HAP-1 (cell line): ENCODE measurements around the gene CD55.

Source experiments
- DNase-seq, 2 experiments: peaks; one replicate each; pipeline ENCODE4 v3.0.0-alpha.2; 2016 to 2020; ENCODE audit warnings: low spot score in 2 of 2
- H3K27me3 ChIP-seq: fragments of 250-450 bp; sonication (Bioruptor Pico); 2 replicates; pipeline ENCODE4 v1.5.1; 2020; ENCODE audit warnings: low read depth, mild to moderate bottlenecking, moderate library complexity
- H3K36me3 ChIP-seq: fragments of 250-450 bp; sonication (Bioruptor Pico); replicated peaks from 2 replicates; pipeline ENCODE4 v1.5.1; 2020; ENCODE audit warnings: mild to moderate bottlenecking
- H3K4me1 ChIP-seq: fragments of 250-450 bp; sonication (Bioruptor Pico); 2 replicates; pipeline ENCODE4 v1.5.1; 2020; ENCODE audit warnings: mild to moderate bottlenecking
- H3K4me3 ChIP-seq: fragments of 250-450 bp; sonication (Bioruptor Pico); 2 replicates; pipeline ENCODE4 v1.5.1; 2020; ENCODE audit warnings: mild to moderate bottlenecking, moderate library complexity
- H3K9me3 ChIP-seq: fragments of 250-450 bp; sonication (Bioruptor Pico); 2 replicates; pipeline ENCODE4 v1.5.1; 2020; ENCODE audit warnings: mild to moderate bottlenecking, moderate library complexity
- in situ Hi-C: fragments of 300-500 bp; cut with MboI; formaldehyde crosslinking; loops from 3 replicates; pipeline ENCODE4 v1.14.3; 2020; ENCODE audit warnings: low sequenced_read_pairs, inconsistent platforms, mixed read lengths

The CD55 gene

DNA sequence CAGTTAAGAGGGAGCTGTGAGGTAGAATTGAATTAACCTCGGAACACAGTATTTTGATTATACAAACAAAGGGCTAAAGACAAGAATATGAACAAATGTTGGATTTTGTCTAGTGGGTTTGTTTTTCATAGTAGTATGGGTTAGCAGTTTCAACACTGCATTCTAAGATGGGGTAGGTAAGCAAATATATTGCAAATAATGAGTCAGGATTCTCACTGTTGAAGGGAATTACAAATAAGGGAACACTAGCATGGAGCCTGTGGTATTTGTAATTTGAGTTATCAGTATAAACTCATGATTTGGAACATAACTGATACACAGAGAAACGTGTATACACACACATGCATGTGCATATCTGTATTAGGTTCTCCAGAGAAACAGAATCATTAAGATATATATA, 44.5 kb downstream of the CD55 start:
- H3K4me1 ChIP-seq = no peaks in the 10 kb centered on the region
- no peak for DNase-seq
- H3K36me3 ChIP-seq = peaks cover 17% of the 10 kb centered on the region
- in situ Hi-C loops = no loop called here
- H3K27me3 ChIP-seq = no peaks in the 10 kb centered on the region
- H3K9me3 ChIP-seq = no peaks in the 10 kb centered on the region
- H3K4me3 ChIP-seq = no peak overlapping the region

DNA sequence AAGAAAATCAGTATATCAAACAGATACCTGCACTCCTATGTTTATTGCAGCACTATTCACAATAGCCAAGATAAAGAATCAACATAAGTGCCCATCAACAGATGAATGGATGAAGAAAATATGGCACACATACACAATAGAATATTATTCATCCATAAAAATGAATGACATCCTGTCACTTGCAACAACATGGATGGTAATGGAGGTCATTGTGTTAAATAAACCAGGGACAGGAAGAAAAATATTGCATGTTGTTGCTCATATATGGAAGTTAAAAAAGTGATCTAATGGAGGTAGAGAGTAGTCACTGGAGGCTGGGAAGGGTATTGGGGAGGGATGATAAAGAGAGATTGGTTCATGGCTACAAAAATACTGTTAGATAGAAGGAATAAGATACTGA, 67.2 kb downstream of the CD55 start:
- in situ Hi-C loops = no loop called here
- no peak for DNase-seq
- Histone ChIP-seq H3K36me3 (no peaks in the 10 kb centered on the region), H3K27me3 (no peaks in the 10 kb centered on the region), H3K4me1 (no peaks in the 10 kb centered on the region), H3K4me3 (no peak overlapping the region), H3K9me3 (no peaks in the 10 kb centered on the region)

DNA sequence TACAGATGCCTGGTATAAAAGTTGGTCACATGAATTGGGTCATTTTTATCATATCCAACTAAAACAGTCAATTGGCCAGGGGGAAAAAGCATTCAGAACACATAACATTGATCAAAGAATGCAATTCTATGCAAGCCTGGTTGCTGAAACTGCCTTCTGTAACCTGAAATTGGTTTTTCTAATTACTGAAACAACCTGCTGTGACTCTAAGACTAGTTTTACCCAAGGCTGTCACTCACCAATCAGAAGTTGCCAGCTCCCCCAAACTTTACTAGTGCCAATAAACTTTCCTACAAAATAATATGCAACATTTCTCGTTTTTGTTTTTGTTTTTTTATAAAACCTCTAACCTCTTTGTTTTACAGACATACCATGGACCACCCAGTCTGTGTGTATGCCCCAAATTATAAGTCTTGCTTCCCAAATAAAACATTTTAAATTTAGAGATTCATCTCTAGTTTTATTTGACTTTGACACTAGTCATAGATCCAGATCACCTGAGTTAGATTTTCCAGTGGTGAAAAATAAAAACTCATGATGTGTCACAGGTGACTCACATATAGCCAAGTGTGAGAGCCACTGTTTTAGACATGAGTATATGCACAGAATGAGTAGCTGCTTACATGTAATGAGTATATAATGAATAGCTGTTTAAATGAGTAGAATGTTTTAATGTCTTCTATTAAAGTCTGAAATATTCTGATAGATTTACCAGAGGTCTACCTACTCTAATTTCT, 68.4 kb downstream of the CD55 start:
- Histone ChIP-seq H3K4me1 (no peaks in the 10 kb centered on the region), H3K27me3 (no peaks in the 10 kb centered on the region), H3K4me3 (no peak overlapping the region), H3K36me3 (no peaks in the 10 kb centered on the region), H3K9me3 (no peaks in the 10 kb centered on the region)
- in situ Hi-C loops = no loop called here
- no peak for DNase-seq

DNA sequence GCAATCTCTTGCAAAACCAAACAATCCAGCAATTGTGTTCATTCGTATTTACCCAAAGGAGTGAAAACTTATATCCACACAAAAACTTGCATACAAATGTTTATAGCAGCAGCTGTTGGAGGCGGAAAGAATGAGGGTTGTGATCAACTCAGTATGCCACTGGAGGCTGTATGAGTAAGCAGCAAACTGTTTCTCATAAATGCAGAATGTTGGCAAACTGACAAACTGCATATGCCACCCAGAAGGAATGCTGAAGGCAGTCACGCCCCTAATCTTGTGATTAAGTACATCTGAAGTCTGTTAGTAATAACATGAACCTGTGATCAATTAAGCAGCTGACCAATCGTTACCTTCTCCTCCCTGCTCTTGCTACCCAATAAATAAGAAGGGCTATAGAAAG, 72.1 kb downstream of the CD55 start:
- H3K9me3 ChIP-seq = no peaks in the 10 kb centered on the region
- in situ Hi-C loops = no loop called here
- no peaks in the 10 kb centered on the region for H3K27me3 ChIP-seq
- DNase-seq = no peak
- H3K4me1 ChIP-seq = no peaks in the 10 kb centered on the region
- no peak overlapping the region for H3K4me3 ChIP-seq
- H3K36me3 ChIP-seq = no peaks in the 10 kb centered on the region

DNA sequence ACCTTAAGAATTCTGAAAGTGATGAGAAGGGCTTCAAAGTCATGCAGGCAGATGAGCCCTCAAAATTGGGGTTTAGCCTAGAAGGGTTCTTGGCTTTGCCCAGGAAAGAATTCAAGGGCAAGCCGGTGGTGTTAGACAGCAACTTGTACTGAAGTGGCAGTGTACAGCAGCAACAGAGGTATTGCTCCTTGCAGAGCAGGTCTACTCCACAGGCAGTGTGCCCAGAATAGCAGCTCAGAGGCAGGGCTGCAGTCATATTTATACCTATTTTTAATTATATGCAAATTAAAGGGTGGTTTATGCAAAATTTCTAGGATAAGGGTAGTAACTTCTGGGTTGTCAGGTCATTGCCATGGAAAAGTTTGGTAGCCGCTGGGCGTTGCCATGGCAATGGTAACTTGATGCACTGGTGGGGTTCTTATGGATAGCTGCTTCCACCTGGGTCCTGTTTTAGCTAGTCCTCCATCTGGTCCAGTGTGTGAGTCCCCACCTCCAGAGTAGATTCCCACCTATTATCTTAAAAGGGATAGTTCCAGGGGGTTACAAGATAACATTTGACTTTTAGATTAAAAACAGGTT, 74.8 kb downstream of the CD55 start:
- in situ Hi-C loops = no loop called here
- Histone ChIP-seq H3K9me3 (no peaks in the 10 kb centered on the region), H3K27me3 (no peaks in the 10 kb centered on the region), H3K36me3 (no peaks in the 10 kb centered on the region), H3K4me1 (no peaks in the 10 kb centered on the region), H3K4me3 (no peak overlapping the region)
- DNase-seq = no peak

DNA sequence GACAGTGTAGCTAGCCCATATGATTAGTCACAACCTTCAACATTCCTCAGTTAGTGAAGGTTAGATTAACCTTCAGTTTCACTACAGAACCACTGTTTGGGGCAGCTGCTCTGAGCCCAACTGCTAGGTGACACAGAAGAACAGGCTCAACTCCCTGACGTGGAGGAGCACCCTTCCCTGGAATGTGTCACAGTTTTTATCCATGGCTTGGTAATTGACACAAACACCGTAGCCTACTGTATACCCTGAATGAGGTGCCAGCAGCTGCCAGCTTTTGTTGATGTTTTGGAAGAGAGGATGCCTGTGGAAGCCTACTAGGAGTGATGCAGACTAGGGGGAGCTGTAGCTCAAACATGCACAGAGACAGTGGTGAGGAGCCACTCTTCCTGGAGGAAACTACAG, 76.0 kb downstream of the CD55 start:
- no peak for DNase-seq
- no peaks in the 10 kb centered on the region for H3K4me1 ChIP-seq
- no peaks in the 10 kb centered on the region for H3K9me3 ChIP-seq
- no peak overlapping the region for H3K4me3 ChIP-seq
- no peaks in the 10 kb centered on the region for H3K27me3 ChIP-seq
- H3K36me3 ChIP-seq = no peaks in the 10 kb centered on the region
- in situ Hi-C loops = no loop called here

DNA sequence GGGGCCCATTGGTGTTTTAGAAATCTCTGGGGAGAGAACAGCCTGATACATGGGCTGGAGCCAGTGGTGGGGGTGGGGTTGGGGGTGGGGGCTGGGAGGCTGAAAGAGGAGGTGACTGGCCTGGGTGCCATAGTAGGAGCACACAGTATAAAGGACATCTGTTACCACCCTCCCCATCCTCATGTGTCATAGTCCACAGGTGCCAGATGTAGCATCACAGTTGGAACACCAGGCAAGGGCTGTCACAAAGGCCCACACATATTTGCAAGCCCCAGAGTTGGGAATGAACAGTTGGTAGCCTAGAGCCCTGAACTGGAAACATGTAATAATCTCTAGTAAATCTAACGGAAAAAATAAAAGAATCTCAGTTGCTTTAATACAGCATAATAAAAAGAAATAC, 77.5 kb downstream of the CD55 start:
- H3K27me3 ChIP-seq = no peaks in the 10 kb centered on the region
- H3K4me1 ChIP-seq = no peaks in the 10 kb centered on the region
- H3K4me3 ChIP-seq = no peak overlapping the region
- DNase-seq = no peak
- H3K36me3 ChIP-seq = no peaks in the 10 kb centered on the region
- in situ Hi-C loops = no loop called here
- H3K9me3 ChIP-seq = no peaks in the 10 kb centered on the region

DNA sequence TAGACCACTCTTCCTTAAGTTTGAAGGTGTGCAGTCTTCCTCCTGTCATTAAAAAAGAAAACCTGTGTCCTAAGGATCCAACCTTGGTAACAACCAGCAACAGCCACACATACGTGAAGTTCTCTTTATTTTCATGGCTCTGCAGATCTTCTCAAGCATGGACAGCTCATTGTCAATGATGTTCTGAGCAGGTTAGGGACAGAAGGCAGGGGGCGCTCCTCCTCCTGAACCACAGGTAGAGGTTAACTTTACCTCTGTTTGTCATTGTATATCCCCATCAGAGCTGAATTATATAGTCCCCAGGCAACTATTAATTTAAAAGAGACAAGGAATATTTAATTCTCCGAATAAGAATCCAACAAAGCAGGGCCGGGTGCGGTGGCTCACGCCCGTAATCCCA, 80.1 kb downstream of the CD55 start:
- Histone ChIP-seq H3K36me3 (no peaks in the 10 kb centered on the region), H3K27me3 (no peaks in the 10 kb centered on the region), H3K9me3 (no peaks in the 10 kb centered on the region), H3K4me1 (no peaks in the 10 kb centered on the region), H3K4me3 (no peak overlapping the region)
- in situ Hi-C loops = loop anchor here (25.0 kb wide), 1 partner anchor 314 kb away; the partner anchor contains the start of gene C4BPB
- no peak for DNase-seq

DNA sequence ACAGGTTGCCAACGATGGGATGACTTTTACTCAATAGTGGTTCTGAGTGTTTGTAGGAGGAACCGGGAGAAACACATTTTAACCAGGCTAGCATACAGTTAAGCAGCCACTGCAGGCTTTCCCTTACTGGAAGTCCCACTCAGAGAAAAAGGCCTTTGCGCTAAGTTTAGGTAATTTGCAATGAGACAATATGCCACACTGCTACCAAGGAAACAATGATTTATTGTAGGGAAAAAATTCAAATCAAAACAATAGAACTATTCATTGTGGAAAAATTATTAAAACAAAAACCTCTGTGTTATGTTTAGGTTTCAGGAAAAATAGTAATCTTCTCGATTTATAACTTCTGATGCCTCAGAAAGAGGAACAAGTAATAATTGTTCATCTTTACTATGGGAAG, 81.3 kb downstream of the CD55 start:
- no peaks in the 10 kb centered on the region for H3K27me3 ChIP-seq
- no peaks in the 10 kb centered on the region for H3K9me3 ChIP-seq
- no peak for DNase-seq
- H3K4me3 ChIP-seq = no peak overlapping the region
- H3K36me3 ChIP-seq = no peaks in the 10 kb centered on the region
- H3K4me1 ChIP-seq = no peaks in the 10 kb centered on the region
- in situ Hi-C loops = loop anchor here (25.0 kb wide), 1 partner anchor 315 kb away; the partner anchor contains the start of gene C4BPB

DNA sequence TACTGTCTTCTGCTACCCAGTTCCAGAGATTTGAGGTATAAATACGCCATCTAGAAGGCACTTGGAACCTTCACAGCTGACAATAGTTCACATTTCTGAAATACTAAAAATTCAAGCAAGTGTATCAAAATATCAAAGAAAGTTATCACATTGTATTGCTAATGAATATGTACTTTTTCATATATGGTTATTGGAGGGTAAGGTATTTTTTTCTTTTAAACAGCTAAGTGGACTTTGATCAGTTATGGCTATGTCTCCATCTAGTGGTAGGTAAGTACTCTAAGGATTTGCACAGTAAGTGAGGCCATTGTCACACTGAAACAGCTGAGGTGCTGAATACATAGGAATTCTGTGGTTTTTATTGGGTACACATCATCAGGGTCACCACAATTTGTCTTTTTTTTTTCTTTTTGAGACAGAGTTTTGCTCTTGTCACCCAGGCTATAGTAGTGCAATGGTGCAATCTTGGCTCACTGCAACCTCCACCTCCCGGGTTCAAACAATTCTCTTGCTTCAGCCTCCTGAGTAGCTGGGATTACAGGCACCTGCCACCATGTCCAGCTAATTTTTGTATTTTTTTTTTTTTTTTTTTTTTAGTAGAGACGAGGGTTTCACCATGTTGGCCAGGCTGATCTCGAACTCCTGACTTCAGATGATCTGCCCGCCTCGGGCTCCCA, 83.5 kb downstream of the CD55 start:
- in situ Hi-C loops = loop anchor here (25.0 kb wide), 1 partner anchor 318 kb away; the partner anchor contains the start of gene C4BPB
- H3K9me3 ChIP-seq = no peaks in the 10 kb centered on the region
- no peaks in the 10 kb centered on the region for H3K36me3 ChIP-seq
- no peak overlapping the region for H3K4me3 ChIP-seq
- H3K4me1 ChIP-seq = no peaks in the 10 kb centered on the region
- DNase-seq = peak in 1 of 2 experiments; percentile 79
- no peaks in the 10 kb centered on the region for H3K27me3 ChIP-seq

DNA sequence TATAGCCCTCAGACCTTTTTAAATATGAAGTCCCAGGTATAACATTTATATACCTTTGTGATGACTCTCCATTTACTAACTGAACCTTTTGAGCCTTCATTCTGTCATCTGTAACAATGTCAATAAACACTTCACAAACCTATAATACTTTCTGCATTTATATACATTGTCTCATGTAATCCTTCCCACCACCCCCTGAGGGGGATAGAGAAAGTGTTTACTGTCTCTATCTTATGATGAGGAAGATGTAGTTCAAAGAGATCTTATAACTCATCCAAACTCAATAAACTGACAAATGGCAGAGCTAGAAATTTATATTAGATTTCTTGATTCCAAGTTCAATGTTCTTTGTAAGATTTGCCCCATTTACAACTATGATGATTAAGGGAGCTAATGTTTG, 84.3 kb downstream of the CD55 start:
- Histone ChIP-seq H3K4me1 (no peaks in the 10 kb centered on the region), H3K36me3 (no peaks in the 10 kb centered on the region), H3K9me3 (no peaks in the 10 kb centered on the region), H3K4me3 (no peak overlapping the region), H3K27me3 (no peaks in the 10 kb centered on the region)
- DNase-seq = no peak
- in situ Hi-C loops = loop anchor here (25.0 kb wide), 1 partner anchor 319 kb away; the partner anchor contains the start of gene C4BPB

DNA sequence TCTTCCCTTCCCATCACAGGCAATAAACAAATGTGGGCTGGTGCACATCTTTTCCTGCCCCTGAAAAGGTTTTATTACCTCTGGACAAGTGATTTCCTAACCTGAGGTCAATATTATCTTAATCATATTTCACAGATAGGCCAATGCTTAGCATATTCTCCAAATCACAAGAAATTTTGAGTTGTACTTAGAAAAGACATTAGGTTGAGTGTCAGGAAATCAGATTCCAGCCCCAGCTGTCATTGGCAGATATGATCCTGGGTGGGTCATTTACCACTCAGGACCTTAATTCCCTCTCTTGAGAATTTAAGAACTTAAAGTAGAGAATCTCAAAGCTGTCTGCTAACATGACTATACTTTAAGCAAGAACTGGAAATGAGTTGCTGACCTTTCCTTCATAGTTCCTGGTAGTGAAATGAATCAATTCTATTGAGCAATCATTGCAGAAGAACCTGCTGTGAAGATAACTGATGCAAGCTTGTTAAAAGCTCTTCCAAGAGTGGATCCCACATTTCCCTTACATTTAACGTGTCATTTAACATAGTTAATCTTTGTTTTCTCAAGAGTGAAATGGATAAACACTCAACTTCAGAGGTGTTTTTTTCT, 86.3 kb downstream of the CD55 start:
- Histone ChIP-seq H3K36me3 (no peaks in the 10 kb centered on the region), H3K9me3 (no peaks in the 10 kb centered on the region), H3K4me3 (no peak overlapping the region), H3K4me1 (no peaks in the 10 kb centered on the region), H3K27me3 (no peaks in the 10 kb centered on the region)
- DNase-seq = no peak
- in situ Hi-C loops = loop anchor here (25.0 kb wide), 1 partner anchor 320 kb away; the partner anchor contains the start of gene C4BPB
